ENCODE measurements around the gene CACNA1A. TPM values are rescaled to one million over a fixed set of nuclear protein-coding genes. Genes with fewer than 3 reads are reported as not detected.

The CACNA1A gene
- total RNA-seq, 1 donor from 2014 or later = 1.5 TPM

GRCh38 chr19:13420780-13421179 lies 85.5 kb downstream of the CACNA1A start:
- DNase-seq (no peak), ATAC-seq (ENCODE audit: low read depth) (no peak)
- H3K27me3 Mint-ChIP-seq = peaks cover 4% of the 10 kb centered on the region
- no peak overlapping the region for H3K27ac Mint-ChIP-seq
- intact Hi-C loops (cut with micrococcal nuclease) = no loop called here
- POLR2A ChIA-PET = no interaction called here
- TF ChIP-seq CTCF (IDR thresholded peaks at IDR 0.05) = no peak
- peaks cover 10% of the 10 kb centered on the region for H3K4me1 Mint-ChIP-seq
- peaks cover 9% of the 10 kb centered on the region for H3K9me3 Mint-ChIP-seq
- no peaks in the 10 kb centered on the region for H3K36me3 Mint-ChIP-seq (ENCODE audit: low read depth)
- H3K4me3 Mint-ChIP-seq = no peak overlapping the region
- CTCF ChIA-PET = no interaction called here

GRCh38 chr19:13417054-13417453 lies 89.2 kb downstream of the CACNA1A start:
- no peak for TF ChIP-seq CTCF (IDR thresholded peaks at IDR 0.05)
- DNase-seq = no peak
- H3K4me3 Mint-ChIP-seq = no peak overlapping the region
- no peaks in the 10 kb centered on the region for H3K36me3 Mint-ChIP-seq (ENCODE audit: low read depth)
- peak; percentile 31 for ATAC-seq (ENCODE audit: low read depth)
- peaks cover 6% of the 10 kb centered on the region for H3K27me3 Mint-ChIP-seq
- POLR2A ChIA-PET = no interaction called here
- H3K4me1 Mint-ChIP-seq = peaks cover 10% of the 10 kb centered on the region
- peaks cover 7% of the 10 kb centered on the region for H3K9me3 Mint-ChIP-seq
- no peak overlapping the region for H3K27ac Mint-ChIP-seq
- CTCF ChIA-PET = no interaction called here
- intact Hi-C loops (cut with micrococcal nuclease) = no loop called here

- POLR2A ChIA-PET = no interaction called here
- no peak for DNase-seq
- intact Hi-C loops (cut with micrococcal nuclease) = no loop called here
- no peak for TF ChIP-seq CTCF (IDR thresholded peaks at IDR 0.05)
- peaks cover 2% of the 10 kb centered on the region for H3K27me3 Mint-ChIP-seq
- H3K4me1 Mint-ChIP-seq = peaks cover 3% of the 10 kb centered on the region
- no peak overlapping the region for H3K4me3 Mint-ChIP-seq
- no peak overlapping the region for H3K27ac Mint-ChIP-seq
- no peak for ATAC-seq (ENCODE audit: low read depth)
- H3K9me3 Mint-ChIP-seq = peaks cover 2% of the 10 kb centered on the region
- CTCF ChIA-PET = no interaction called here
- no peaks in the 10 kb centered on the region for H3K36me3 Mint-ChIP-seq (ENCODE audit: low read depth)
Observed at GRCh38 chr19:13411899-13412298, 94.4 kb downstream of the CACNA1A start.

GRCh38 chr19:13410946-13411345 lies 95.3 kb downstream of the CACNA1A start:
- H3K27ac Mint-ChIP-seq = no peak overlapping the region
- H3K4me3 Mint-ChIP-seq = no peak overlapping the region

GRCh38 chr19:13408889-13409518 lies 97.3 kb downstream of the CACNA1A start:
- no peak for ATAC-seq (ENCODE audit: low read depth)
- H3K4me1 Mint-ChIP-seq = no peaks in the 10 kb centered on the region
- ChIA-PET CTCF (no interaction called here), POLR2A (no interaction called here)
- intact Hi-C loops (cut with micrococcal nuclease) = no loop called here
- no peak overlapping the region for H3K27ac Mint-ChIP-seq
- no peak for TF ChIP-seq CTCF (IDR thresholded peaks at IDR 0.05)
- no peak overlapping the region for H3K4me3 Mint-ChIP-seq
- DNase-seq = no peak
- peaks cover 2% of the 10 kb centered on the region for H3K9me3 Mint-ChIP-seq
- H3K27me3 Mint-ChIP-seq = peaks cover under 1% of the 10 kb centered on the region
- no peaks in the 10 kb centered on the region for H3K36me3 Mint-ChIP-seq (ENCODE audit: low read depth)

More at GRCh38 chr19:13410946-13411345, 95.3 kb downstream of the CACNA1A start:
- ChIA-PET POLR2A (no interaction called here), CTCF (no interaction called here)
- Mint-ChIP-seq H3K4me1 (no peaks in the 10 kb centered on the region), H3K9me3 (peaks cover 2% of the 10 kb centered on the region), H3K27me3 (peaks cover 2% of the 10 kb centered on the region), H3K36me3 (ENCODE audit: low read depth) (no peaks in the 10 kb centered on the region)
- ATAC-seq (ENCODE audit: low read depth) (no peak), DNase-seq (no peak)
- no peak for TF ChIP-seq CTCF (IDR thresholded peaks at IDR 0.05)
- intact Hi-C loops (cut with micrococcal nuclease) = no loop called here

Data from activated B cell treated with CpG ODN at 0.5 μM for 24 hours (primary cell).